Measurements from ENCODE around the gene TMEM119.

DNA sequence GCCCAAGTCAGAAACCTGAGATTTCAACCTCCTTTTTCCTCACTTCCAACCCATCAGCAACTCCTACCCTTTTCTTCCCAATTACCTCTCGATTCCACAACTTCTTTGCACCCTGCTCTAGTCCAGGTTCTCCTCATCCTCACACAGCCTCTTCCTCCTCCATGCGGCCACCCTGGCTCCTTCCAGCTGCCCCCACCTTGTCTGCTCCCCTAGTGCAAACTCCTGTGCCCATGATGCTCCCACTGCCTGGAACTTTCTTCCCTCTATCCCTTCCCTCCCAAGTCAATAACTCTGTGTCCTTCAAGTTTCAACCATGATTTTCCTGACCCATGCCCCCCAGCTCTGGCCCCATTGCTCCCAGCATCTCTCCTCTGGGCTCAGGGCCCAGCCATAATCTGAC, 18.5 kb upstream of the TMEM119 start:
- TF ChIP-seq, protein P1, sequence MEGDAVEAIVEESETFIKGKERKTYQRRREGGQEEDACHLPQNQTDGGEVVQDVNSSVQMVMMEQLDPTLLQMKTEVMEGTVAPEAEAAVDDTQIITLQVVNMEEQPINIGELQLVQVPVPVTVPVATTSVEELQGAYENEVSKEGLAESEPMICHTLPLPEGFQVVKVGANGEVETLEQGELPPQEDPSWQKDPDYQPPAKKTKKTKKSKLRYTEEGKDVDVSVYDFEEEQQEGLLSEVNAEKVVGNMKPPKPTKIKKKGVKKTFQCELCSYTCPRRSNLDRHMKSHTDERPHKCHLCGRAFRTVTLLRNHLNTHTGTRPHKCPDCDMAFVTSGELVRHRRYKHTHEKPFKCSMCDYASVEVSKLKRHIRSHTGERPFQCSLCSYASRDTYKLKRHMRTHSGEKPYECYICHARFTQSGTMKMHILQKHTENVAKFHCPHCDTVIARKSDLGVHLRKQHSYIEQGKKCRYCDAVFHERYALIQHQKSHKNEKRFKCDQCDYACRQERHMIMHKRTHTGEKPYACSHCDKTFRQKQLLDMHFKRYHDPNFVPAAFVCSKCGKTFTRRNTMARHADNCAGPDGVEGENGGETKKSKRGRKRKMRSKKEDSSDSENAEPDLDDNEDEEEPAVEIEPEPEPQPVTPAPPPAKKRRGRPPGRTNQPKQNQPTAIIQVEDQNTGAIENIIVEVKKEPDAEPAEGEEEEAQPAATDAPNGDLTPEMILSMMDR (IDR thresholded peaks at IDR 0.05) = no peak
- TF ChIP-seq EZH2phosphoT487 (IDR thresholded peaks at IDR 0.05; ENCODE audit: borderline replicate concordance, low read depth) (no peak), POLR2AphosphoS5 (IDR thresholded peaks at IDR 0.05; ENCODE audit: low read depth, low read length) (no peak)
- TF ChIP-seq, protein P2, sequence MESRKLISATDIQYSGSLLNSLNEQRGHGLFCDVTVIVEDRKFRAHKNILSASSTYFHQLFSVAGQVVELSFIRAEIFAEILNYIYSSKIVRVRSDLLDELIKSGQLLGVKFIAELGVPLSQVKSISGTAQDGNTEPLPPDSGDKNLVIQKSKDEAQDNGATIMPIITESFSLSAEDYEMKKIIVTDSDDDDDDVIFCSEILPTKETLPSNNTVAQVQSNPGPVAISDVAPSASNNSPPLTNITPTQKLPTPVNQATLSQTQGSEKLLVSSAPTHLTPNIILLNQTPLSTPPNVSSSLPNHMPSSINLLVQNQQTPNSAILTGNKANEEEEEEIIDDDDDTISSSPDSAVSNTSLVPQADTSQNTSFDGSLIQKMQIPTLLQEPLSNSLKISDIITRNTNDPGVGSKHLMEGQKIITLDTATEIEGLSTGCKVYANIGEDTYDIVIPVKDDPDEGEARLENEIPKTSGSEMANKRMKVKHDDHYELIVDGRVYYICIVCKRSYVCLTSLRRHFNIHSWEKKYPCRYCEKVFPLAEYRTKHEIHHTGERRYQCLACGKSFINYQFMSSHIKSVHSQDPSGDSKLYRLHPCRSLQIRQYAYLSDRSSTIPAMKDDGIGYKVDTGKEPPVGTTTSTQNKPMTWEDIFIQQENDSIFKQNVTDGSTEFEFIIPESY (IDR thresholded peaks at IDR 0.05; ENCODE audit: borderline replicate concordance, low read depth) = no peak
